DMS 273 treated with DMSO at 0.1 percent for 48 hours (cell line): Measurements from ENCODE around the gene TNFSF9.
"Not testable (repeated sequence)": the region's sequence is repeated elsewhere in the genome, so short reads cannot be mapped to it uniquely, and the experiment has no call there.

ENCODE experiments used
- DNase-seq: peaks from one replicate; lab custom pipeline; 2025; lab: John Stamatoyannopoulos, UW

TNFSF9 gene

DNA sequence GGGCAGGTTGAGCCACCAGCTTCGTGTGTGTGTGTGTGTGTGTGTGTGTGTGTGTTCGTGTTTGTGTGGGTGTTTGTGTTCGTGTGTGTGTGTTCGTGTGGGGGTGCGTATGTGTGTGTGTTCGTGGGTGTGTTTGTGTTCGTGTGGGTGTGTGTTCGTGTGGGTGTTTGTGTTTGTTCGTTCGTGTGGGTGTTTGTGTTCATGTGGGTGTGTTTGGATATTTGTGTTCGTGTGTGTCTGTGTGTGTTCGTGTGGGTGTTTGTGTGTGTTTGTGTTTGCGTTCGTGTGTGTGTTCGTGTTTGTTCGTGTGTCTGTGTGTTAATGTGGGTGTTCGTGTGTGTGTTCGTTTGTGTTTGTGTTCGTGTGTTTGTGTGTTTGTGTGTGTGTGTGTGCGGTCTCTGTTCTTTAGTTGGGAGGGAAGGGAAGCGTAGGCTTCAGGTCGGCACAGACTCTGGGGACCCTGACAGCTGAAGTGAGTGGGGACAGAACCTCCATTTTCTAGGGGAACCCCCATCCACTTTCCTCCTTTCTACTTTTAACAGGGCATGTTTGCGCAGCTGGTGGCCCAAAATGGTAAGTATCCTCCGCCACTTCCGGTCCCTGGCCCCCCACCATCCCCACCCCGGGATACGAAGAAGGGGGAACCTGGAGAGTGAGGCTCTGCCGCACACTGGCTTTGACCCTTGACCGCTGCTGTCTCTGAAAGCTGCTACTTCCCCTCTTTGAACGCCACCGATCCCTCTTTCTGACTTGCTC, 1.6 kb downstream of the TNFSF9 start:
- no peak for DNase-seq

DNA sequence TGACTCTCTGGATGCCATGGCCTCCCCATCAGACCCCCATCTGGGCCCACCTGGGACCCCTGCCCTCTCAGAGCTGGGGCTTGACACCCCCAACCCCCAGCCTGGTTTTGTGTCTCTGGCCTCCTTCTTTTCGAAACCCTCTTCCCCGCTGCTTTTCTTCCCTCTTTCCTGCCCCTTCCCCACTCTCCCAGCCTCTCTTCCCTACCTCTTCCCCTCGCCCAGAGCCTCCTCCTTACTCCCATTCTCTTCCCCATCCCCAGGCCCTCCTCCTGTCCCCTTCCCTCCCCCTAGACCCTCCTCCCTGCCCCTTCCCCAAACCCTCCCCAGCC, 2.1 kb downstream of the TNFSF9 start:
- no peak for DNase-seq

DNA sequence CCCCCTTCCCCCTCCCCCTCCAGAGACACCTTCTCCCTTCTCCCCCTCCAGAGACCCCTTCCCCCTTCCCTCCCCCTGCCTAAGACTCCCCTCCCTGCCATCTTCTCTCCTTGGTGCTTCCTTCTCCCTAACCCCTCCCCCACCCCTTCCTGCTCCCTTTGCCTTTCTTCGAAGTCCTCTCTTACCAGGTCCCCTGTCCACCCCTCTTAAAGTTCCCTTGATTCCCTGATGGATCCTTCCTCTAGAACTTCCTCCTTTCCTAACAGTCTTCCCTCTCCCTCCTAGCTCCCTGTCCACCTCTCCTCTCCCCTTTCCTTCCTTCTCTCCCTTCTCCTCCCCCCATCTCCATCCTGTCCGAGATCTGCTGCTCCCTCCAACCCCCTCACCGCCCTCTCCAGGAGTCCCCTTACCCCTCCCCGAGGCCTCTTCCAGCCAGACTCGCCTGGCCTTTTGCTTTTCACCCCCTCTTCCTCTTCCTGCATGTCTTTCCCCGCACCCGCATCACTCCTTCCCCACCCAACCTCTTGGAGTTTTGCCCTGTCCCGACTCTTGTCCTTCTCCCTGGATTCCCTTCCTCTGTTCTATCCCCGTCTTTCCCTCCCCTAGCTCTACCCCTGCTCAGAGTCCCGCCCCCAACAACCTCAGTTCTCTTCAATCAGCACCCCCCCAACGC, 3.1 kb downstream of the TNFSF9 start:
- no peak for DNase-seq

DNA sequence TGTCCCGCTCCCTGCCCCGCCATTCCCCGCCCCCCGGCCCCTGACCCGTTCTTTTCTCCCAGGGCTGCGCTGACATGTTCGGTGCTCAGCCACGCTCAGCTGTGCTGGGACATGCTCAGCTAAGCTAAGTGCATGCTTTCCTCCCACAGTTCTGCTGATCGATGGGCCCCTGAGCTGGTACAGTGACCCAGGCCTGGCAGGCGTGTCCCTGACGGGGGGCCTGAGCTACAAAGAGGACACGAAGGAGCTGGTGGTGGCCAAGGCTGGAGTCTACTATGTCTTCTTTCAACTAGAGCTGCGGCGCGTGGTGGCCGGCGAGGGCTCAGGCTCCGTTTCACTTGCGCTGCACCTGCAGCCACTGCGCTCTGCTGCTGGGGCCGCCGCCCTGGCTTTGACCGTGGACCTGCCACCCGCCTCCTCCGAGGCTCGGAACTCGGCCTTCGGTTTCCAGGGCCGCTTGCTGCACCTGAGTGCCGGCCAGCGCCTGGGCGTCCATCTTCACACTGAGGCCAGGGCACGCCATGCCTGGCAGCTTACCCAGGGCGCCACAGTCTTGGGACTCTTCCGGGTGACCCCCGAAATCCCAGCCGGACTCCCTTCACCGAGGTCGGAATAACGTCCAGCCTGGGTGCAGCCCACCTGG, 3.7 kb downstream of the TNFSF9 start:
- DNase-seq, result no peak

DNA sequence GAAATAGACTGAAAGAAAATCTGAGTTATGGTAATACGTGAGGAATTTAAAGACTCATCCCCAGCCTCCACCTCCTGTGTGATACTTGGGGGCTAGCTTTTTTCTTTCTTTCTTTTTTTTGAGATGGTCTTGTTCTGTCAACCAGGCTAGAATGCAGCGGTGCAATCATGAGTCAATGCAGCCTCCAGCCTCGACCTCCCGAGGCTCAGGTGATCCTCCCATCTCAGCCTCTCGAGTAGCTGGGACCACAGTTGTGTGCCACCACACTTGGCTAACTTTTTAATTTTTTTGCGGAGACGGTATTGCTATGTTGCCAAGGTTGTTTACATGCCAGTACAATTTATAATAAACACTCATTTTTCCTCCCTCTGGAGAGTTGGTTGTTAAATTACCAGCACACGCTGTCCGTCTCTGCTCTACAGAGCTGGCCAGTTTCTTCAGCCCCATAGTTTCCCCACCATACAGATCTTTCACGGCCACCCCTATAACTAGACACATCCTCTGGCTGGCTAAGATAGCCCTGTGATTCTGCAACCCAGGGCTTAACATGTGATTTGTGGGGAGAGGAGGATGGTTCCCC, 4.8 kb downstream of the TNFSF9 start:
- no peak for DNase-seq

DNA sequence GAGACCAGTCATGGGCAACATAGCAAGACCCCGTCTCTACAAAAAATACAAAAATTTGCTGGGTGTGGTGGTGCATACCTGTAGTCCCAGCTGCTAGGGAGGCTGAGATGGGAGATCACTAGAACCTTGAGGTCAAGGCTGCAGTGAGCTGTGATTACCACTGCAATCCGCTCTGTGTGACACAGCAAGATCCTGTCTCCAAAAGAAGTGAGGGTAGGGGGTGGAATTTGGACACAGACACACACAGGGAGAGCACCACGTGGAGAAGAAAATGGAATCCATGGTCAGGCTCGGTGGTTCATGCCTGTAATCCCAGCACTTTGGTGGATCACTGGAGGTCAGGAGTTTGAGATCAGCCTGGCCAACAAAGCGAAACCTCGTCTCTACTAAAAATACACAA, 8.7 kb downstream of the TNFSF9 start:
- no peak for DNase-seq

DNA sequence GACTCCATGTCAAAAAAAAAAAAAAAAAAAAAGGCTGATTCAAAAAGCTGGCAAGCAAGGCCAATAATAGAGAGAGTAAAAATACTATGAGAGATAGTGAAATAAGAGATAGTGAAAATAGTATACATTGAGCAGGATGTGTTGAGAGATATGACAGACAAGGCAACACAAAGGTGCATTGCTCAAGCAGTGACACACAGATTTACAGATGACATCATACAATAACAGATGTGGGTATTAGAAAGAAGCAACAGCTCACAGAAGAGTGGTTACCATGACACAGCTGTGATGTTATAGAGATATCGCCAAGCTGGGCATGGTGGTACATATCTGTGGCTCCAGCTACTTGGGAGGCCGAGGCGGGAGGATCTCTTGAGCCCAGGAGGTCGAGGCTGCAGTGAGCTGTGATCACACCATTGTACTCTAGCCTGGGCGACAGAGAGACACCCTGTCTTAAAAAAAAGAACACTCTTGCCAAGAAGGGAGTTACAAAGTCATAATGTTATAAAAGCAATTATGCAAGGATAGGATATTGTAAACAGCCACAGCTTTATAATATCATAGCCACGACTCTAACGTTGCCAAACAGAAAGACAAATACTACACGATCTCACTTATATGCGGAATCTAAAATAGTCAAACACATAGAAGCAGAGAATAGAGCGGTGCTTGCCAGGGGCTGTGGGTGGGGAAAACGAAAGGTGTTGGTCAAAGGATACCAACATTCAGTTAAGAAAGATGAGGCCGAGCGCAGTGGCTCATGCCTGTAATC, 10.3 kb downstream of the TNFSF9 start:
- no peak for DNase-seq

DNA sequence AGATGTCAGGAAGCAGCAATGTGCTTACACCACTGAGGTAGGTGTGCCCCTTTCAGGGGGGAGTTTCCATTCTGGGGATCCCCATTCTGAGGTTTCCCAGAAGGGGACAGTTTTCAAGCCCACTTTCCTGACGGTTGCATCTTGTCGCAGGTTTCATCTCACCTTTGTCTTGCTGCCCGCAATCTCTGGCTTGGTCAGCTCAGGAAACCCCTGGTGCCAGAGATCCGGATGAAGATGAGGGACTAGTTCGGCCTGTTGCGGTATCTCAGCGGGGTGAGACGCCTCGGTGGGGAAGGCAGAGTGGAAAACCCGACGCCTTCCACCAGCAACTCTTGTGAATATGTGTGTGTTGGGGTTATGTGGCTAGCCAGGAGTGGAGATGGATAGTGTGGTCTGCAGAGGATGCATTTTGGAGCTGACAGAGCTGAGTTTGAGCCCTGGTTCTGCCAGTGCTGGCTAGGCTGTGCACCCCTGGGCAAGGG, 13.1 kb downstream of the TNFSF9 start:
- DNase-seq, result no peak

DNA sequence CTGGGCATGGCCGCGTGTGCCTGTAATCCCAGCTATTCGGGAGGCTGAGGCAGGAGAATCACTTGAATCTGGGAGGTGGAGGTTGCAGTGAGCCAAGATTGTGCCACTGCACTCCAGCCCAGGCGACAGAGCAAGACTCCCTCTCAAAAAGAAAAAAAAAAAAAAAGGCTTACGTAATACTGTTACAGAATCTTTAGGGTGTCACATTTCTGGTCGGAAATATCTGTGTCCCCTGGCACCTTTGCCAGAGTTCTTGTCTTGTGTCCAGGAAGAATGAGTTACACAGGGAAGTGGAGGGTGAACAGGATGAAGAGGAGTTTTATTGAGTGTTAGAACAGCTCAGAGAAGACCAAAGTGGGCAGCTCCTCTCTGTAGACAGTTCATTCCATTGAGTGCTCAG, 19.9 kb downstream of the TNFSF9 start:
- DNase-seq, result not testable (repeated sequence)

DNA sequence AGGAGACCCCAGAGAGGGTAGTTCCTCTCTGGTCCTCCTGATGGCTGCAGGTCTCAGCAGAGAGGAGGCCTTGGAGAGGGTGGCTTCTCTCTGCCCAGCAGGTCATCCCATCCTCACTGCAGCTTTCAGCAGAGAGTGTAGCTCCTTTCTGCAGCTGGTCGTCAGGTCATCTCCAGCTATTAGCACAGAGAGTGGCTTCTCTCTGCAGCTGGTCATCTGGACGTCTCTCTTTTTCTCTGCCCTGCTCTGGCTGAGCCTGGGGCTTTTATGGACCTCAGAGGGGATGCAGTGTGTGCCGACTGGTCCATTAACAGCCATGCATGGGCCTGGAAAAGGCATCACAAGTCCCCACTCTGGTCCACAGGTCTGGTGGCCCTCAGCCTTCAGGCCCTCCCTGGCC, 20.3 kb downstream of the TNFSF9 start:
- no peak for DNase-seq

DNA sequence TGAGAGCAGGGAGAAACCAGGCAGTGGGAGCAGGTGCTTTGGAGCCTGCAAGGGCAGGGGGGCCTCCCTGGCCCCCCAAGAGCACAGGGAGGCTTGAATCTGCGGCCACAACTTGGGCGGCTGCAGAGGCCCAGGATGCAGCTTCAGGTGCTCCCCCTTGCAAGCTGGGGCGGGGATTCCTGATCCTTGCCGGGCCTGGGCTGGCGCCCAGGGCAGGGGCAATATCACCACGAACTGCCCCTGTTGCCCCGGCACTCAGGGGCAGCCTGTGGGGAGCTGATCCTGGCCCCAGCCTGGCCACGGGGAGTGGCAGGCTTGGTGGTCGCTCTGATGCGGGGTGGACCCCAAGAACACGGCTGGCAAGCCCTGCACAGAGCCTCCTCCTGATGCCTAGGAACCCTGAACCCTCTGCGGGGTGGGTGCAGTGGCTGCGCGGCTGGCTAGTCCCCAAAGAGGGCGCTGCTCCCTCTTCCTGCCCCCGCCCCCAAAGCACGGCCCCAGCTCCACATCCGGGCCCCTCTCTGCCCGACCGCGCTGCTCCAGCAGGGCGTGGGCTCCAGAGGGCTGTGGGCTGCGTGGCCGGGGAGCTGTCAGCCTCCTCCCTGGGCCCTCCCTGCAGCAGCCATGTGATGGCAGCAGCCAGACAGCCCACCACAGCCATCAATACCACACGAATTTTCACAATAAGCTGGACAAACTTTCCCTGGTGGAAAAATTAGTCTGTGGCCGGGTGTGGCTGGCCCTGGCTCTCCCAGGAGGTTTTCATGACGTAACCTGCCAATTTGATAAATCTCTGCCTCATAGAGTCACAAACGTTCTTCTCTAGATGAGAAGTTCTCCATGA, 21.0 kb downstream of the TNFSF9 start:
- DNase-seq, result peak; percentile 1

DNA sequence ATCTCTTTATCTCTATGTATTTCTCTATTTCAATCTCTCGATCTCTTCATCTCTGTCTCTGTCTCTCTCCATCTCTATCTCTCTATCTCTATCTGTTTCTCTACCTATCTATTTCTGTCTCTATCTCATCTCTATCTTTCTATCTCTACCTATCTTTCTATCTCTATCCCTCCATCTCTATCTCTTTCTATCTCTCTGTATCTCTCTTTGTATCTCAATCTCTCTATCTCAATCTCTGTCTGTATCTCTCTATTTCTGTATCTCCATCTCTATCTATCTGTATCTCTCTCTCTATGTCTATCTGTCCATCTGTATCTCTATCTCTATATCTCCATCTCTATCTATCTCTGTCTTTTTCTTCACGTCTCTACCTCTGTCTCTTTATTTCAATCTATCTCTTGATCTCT, 25.2 kb downstream of the TNFSF9 start:
- DNase-seq, result no peak

DNA sequence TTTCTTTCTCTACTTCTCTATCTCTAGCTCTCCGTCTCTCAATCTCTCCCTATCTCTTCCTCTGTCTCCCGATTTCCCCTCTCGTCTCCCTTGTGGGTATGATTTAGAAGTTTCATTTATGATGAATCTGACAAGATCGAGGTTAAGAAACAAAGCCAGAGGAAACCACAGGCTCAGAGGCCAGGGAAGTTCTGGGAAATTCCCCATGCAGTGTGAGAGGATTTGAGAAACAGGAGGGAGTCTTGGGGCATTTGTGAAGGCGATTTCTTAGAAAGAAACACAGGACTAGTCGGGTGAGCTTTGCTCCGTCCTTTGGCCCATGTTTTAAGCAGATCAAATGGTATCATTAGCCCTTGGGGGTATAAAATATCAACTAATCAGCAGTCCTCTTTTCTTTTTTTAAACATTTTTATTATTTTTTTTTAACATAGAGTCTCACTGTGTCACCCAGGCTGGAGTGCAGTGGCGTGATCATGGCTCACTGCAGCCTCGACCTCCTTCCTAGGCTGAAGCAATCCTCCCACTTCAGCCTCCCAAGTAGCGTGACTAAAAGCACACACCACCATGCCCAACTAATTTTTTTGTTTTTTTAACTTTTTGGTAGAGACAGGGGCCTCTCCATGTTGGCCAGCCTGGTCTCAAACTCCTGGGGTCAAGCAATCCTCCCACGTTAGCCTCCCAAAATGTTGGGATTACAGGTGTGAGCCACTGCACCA, 25.8 kb downstream of the TNFSF9 start:
- no peak for DNase-seq

DNA sequence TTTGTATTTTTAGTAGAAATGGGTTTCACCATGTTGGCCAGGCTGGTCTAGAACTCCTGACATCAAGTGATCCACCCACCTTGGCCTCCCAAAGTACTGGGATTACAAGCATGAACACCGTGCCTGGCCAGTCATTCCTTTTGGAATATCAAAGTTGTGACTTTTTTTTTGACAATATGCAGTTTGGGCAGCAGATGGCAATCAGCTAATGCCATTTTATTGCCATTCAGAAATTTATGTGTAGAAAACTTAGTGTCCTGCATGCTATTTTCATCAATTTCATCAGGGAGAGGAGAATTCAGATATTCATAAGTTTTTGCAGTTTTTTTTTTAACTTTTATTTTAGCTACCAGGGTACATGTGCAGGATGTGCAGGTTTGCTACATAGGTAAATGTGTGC, 31.6 kb downstream of the TNFSF9 start:
- not testable (repeated sequence) for DNase-seq

DNA sequence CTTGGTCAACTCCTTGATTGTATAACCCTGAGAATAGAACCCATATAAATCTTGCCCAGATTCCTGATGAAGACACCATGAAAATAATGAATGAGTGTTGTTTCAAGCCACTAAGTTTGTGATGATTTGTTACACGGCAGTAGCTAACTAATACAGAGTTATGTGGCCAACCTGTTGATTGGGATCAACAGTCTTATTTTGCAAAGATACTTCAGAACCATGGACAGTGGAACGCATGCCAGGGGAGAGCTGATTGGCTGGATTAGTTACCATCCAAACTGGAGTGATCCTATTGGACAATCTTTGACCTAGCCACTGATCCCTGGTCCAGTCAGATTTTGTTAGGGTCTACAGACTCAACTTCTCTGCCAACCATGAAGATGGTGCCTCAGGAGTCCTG, 33.6 kb downstream of the TNFSF9 start:
- no peak for DNase-seq

DNA sequence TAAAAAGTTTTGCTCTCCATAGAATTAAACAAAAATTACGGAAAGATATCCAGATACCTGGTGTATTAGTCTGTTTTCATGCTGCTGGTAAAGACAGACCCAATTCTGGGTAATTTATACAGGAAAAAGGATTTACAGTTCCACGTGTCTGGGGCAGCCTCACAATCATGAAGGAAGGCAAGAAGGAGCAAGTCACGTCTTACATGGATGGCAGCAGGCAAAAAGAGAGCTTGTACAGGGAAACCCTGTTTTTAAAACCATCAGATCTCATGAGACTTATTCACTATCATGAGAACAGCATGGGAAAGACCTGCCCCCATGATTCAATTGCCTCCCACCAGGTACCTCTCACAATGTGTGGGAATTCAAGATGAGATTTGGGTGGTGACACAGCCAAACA, 35.9 kb downstream of the TNFSF9 start:
- DNase-seq, result not testable (repeated sequence)

DNA sequence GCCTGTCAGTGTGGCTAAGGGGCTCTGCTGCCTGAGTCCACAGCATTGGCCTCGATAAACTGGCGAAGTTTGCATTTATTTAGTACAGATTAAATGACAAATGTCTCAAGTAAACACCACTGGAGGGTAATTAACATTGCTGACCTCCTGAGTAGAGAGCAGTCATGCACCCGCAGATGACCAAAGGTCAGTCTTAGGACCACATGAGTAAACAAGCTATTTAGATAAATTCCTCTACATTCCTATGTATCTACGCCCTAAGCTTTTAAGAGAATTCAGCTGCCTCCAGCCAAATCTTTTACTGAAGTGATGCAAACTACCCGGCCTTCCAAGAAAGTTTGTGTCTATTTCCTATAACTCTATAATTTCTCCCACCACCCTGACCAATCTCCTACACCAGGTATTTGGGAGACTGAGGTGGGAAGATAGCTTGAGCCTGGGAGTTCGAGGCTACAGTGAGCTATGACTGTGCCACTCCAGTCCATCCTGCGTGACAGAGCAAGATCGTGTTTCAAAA, 37.2 kb downstream of the TNFSF9 start:
- DNase-seq, result no peak

DNA sequence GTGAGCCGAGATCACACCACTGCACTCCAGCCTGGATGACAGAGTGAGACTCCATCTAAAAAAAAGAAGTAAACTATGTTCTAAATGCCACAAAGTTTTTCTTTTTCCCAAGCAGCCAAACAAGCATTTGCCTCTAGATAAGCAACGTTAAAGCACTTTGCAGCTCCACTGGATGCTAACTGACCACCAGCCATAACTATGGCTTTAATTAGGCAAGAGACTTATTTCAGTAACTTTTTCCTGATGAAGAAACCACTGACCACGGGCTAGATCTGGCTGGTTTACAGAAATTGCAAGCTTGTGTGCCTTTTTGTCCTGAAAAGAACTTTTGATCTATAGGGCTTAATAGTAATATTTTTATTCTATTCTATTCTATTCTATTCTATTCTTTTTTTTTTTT, 38.0 kb downstream of the TNFSF9 start:
- no peak for DNase-seq

DNA sequence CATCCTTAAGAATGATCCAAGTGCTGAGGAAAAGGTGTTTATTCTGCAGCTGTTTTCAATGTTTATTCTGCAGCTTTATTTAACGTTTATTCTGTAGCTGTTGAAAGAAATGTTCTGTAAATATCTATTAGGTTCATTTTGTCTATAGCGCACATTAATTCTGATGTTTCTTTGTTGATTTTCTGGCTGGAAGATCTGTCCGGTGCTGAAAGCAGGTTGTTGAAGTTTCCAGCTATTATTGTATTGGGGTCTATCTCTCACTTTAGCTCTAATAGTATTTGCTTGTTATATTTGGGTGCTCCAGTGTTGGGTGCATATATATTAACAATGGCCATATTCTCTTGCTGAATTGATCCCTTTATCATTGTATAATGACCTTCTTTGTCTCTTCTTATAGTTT, 39.9 kb downstream of the TNFSF9 start:
- DNase-seq, result no peak

DNA sequence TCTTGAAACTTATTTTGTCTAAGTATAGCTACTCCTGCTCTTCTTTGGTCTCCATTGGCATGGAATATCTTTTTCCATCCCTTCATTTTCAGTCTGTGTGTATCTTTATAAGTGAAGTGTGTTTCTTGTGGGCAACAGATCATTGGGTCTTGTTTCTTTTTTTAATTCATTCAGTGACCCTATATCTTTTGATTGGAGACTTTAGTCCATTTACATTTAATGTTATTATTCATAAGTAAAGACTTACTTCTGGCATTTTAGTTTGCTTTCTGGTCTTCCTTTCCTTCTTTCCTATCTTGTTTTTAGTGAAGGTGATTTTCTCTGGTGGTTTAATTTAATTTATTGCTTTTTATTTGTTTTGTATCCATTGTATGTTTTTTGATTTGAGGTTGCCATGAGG, 40.3 kb downstream of the TNFSF9 start:
- DNase-seq, result no peak
